Neutrophil (primary cell): ENCODE data around the gene LTF.
A peak's percentile ranks its signal among the peaks of the same experiment; 100 is the strongest.
"Not testable (repeated sequence)": the region's sequence is repeated elsewhere in the genome, so short reads cannot be mapped to it uniquely, and the experiment has no call there.

Source experiments
- H3K27ac ChIP-seq: fragments of 200-600 bp; sonication (generic); 2 replicates; pipeline ENCODE4 v1.5.1; 2016; ENCODE audit warnings: mild to moderate bottlenecking, moderate library complexity
- H3K27me3 ChIP-seq: fragments of 200-600 bp; sonication (generic); 2 replicates; pipeline ENCODE4 v1.6.0; 2016; ENCODE audit warnings: mild to moderate bottlenecking
- H3K36me3 ChIP-seq: fragments of 200-600 bp; sonication (generic); 2 replicates; pipeline ENCODE4 v1.5.1; 2017
- H3K4me1 ChIP-seq, 2 experiments: fragments of 200-600 bp in 1 of 2; sonication (generic) in 1 of 2; 1 replicate in 1 of 2; 2 replicates in 1 of 2; pipeline versions ENCODE4 v1.5.1 to v1.6.1; 2013 to 2016; ENCODE audit warnings: low read depth in 1 of 2, low read length in 1 of 2, mild to moderate bottlenecking in 1 of 2, moderate library complexity in 1 of 2; ENCODE audit not compliant: control insufficient read depth in 1 of 2, insufficient read depth in 1 of 2
- H3K4me3 ChIP-seq, 2 experiments: fragments of 200-600 bp in 1 of 2; sonication (generic) in 1 of 2; 1 replicate in 1 of 2; 2 replicates in 1 of 2; pipeline ENCODE4 v1.5.1; 2013 to 2016; ENCODE audit warnings: low read depth in 1 of 2, low read length in 1 of 2, mild to moderate bottlenecking in 1 of 2, moderate library complexity in 1 of 2
- H3K9me3 ChIP-seq: fragments of 200-600 bp; sonication (generic); 2 replicates; pipeline ENCODE4 v1.5.1; 2016
- TF ChIP-seq, protein P1 (sequence below): fragments of 200-600 bp; sonication (generic); IDR thresholded peaks from 2 replicates; pipeline ENCODE4 v1.5.1; 2016; ENCODE audit warnings: antibody characterized with exemption

The LTF gene

DNA sequence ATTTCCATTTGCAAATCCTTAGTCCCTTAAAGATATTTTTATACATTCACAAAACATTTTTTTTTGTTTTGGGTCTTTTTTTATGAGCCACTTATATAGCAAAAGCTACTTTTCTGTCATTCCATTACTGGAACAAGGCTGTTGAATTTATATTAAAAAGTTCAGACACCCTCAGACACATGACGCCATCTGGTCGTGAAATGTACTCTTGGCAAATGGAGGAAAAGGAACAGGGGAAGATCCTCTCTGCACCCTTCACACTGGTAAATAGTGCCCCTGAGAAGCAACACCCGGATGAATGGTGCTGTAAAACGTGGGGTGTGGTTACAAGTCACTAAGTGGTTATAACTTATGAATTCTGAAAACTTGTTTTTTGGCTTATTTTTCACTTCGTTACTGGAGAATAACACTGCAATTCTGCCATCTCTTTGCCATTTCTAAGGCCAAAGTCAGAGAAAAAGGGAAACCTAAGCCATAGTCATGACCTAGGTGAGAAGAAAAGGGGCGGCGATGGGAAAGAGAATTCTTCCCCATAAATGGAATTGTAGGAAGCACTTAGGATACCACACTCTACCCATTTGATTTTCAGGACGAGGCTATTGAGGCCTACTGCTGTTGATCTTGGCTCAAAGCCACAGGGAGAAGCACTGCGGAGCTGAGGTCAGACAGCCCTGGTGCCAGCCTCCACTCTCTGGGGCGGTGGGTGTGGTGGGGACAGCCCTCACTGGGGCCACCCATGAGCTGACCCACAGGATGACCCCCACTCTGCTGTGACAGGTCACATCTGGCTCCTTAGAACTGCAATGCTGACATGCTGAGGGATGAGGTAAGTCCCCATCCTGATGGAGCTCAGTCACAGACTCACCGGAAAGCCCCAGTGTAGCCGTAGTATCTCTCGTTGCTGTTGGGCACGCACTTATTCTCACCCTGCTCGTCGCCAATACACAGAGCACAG is 21.9 kb downstream of the LTF start:
- peaks cover 83% of the 10 kb centered on the region for H3K36me3 ChIP-seq
- TF ChIP-seq, protein P1, sequence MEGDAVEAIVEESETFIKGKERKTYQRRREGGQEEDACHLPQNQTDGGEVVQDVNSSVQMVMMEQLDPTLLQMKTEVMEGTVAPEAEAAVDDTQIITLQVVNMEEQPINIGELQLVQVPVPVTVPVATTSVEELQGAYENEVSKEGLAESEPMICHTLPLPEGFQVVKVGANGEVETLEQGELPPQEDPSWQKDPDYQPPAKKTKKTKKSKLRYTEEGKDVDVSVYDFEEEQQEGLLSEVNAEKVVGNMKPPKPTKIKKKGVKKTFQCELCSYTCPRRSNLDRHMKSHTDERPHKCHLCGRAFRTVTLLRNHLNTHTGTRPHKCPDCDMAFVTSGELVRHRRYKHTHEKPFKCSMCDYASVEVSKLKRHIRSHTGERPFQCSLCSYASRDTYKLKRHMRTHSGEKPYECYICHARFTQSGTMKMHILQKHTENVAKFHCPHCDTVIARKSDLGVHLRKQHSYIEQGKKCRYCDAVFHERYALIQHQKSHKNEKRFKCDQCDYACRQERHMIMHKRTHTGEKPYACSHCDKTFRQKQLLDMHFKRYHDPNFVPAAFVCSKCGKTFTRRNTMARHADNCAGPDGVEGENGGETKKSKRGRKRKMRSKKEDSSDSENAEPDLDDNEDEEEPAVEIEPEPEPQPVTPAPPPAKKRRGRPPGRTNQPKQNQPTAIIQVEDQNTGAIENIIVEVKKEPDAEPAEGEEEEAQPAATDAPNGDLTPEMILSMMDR, result no peak

GRCh38 chr3:46440531-46441294 is 24.0 kb downstream of the LTF start:
- Histone ChIP-seq H3K27me3 (no peaks in the 10 kb centered on the region), H3K4me3 (no peak overlapping the region)

More for the DNA sequence above, 21.9 kb downstream of the LTF start:
- no peak overlapping the region for H3K4me3 ChIP-seq
- no peaks in the 10 kb centered on the region for H3K9me3 ChIP-seq
- no peaks in the 10 kb centered on the region for H3K27me3 ChIP-seq
- H3K4me1 ChIP-seq, result peaks cover 0 to 3% of the 10 kb centered on the region in 2 experiments
- H3K27ac ChIP-seq, result peak overlapping the region; percentile 88

DNA sequence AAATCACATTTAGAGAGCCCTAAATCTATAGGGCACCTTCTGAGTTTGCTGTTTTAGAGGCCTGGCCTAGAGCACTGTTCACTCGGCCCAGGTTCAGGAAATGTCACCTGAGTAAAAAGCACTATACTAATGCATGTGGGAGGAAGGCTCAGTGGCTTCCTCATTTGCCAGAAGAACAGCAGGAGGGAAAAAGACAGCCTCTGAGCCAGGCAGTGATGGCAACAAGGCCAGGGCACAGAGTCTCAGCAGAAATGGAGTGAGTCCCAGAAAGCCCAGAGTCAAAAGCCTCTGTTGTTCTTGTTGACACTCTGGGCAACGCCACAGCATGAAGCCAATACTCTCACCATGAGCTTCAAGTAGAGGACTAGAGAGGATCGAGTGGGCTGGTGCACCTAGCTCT is 25.9 kb downstream of the LTF start:
- Histone ChIP-seq H3K9me3 (no peaks in the 10 kb centered on the region), H3K27ac (peak overlapping the region; percentile 88), H3K4me3 (no peak overlapping the region), H3K36me3 (peaks cover 85% of the 10 kb centered on the region), H3K27me3 (no peaks in the 10 kb centered on the region), H3K4me1 (no peaks in the 10 kb centered on the region)
- TF ChIP-seq, protein P1, result no peak

More at GRCh38 chr3:46440531-46441294, 24.0 kb downstream of the LTF start:
- H3K36me3 ChIP-seq, result peaks cover 85% of the 10 kb centered on the region
- H3K9me3 ChIP-seq, result no peaks in the 10 kb centered on the region
- no peaks in the 10 kb centered on the region for H3K4me1 ChIP-seq
- TF ChIP-seq, protein P1, result no peak
- peak overlapping the region; percentile 88 for H3K27ac ChIP-seq

DNA sequence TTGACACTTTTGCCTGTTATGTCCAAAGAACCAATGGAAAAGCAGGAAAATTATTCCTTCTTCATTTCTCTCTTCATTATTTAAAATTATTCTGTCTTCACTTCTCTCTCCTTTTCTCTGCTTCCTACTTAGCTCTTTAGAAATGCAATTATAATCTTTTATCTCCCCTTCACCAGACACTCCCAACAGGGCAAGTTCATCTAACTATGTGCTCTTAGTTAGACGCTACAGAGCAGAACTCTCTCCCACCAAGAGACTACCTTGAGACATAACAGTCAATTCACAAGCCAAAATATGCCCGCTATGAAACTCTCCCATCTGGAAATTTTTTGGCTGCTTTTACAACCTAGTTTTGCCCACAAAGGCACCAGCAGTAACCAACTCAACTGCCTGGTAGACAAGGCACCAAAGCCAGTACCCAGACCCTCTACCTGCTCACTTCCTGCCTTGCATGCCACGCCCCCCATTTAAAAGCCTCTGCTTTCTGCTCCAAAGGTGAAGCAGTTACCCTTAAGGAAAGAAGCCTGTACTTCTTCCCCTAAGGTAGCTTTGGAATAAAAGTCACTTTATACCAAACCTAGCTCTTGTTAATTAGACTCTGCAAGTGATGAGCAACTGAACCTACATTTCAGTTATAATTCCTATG is 29.5 kb downstream of the LTF start:
- no peaks in the 10 kb centered on the region for H3K4me1 ChIP-seq
- TF ChIP-seq, protein P1, result no peak

GRCh38 chr3:46433841-46434240 is 30.9 kb downstream of the LTF start:
- TF ChIP-seq, protein P1, result no peak
- H3K4me1 ChIP-seq, result no peaks in the 10 kb centered on the region

More for the DNA sequence above, 29.5 kb downstream of the LTF start:
- Histone ChIP-seq H3K27me3 (no peaks in the 10 kb centered on the region), H3K4me3 (no peak overlapping the region), H3K27ac (peak overlapping the region; percentile 88), H3K36me3 (peaks cover 98% of the 10 kb centered on the region), H3K9me3 (no peaks in the 10 kb centered on the region)

DNA sequence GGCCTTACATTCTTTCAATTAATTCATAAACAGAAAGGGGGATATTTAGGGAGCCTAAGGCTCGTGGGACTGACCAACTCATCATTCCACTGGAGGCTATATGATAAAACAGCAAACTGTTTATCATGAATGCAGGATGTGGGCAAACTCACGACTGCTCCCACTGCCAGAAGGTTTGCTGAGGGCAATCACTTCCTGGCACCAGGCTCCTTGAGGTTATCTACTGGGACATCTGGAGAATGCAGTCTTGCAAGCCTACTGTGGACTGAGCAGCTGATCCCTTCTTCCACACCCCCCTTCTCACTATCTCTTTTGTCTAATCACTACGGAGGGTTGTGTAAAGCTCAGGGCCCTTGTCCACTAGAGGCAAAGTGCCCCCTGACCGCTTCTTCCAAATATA is 31.6 kb downstream of the LTF start:
- not testable (repeated sequence) for H3K27me3 ChIP-seq, H3K4me1 ChIP-seq, H3K4me3 ChIP-seq, H3K9me3 ChIP-seq
- Histone ChIP-seq H3K36me3 (peaks cover 100% of the 10 kb centered on the region), H3K27ac (peak overlapping the region; percentile 88)

More at GRCh38 chr3:46433841-46434240, 30.9 kb downstream of the LTF start:
- Histone ChIP-seq H3K9me3 (no peaks in the 10 kb centered on the region), H3K27me3 (no peaks in the 10 kb centered on the region), H3K27ac (peak overlapping the region; percentile 88), H3K4me3 (no peak overlapping the region), H3K36me3 (peaks cover 100% of the 10 kb centered on the region)

DNA sequence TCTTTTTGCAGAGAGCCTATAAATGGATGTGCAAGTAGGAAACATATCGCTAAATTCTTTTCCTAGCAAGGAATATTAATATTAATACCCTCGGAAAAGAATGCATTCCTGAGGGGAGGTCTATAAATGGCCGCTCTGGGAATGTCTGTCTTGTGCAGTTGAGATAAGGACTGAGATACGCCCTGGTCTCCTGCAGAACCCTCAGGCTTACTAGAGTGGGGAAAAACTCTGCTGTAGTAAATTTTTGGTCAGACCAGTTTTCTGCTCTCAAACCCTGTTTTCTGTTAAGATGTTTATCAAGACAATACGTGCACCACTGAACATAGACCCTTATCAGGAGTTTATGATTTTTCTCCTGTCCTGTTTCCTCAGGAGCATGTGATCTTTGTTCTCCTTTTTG is 32.8 kb downstream of the LTF start:
- not testable (repeated sequence) for H3K4me1 ChIP-seq, H3K27me3 ChIP-seq, H3K4me3 ChIP-seq, H3K9me3 ChIP-seq
- peak overlapping the region; percentile 88 for H3K27ac ChIP-seq
- peaks cover 94% of the 10 kb centered on the region for H3K36me3 ChIP-seq

DNA sequence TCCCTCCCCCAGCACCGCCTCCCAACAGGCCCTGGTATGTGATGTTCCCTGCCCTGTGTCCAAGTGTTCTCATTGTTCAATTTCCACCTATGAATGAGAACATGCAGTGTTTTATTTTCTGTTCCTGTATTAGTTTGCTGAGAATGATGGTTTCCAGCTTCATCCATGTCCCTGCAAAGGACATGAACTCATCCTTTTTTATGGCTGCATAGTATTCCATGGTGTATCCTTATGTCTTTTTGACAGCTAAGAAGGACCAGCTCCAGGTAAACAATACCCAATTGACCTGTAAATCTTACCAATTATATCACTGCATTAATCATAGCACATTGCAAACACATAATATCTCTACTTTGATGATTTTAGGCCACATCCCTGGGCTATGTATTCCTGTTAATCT is 33.8 kb downstream of the LTF start:
- peaks cover 94% of the 10 kb centered on the region for H3K36me3 ChIP-seq
- not testable (repeated sequence) for H3K4me1 ChIP-seq, H3K4me3 ChIP-seq, H3K9me3 ChIP-seq, H3K27me3 ChIP-seq
- H3K27ac ChIP-seq, result peak overlapping the region; percentile 88
